NOMO-1 treated with dmso at 0.1 percent for 144 hours (cell line): ENCODE measurements around the gene HMGB2.

Experiments
- DNase-seq: peaks from one replicate; lab custom pipeline; 2025; ENCODE audit not compliant: unreplicated experiment; lab: John Stamatoyannopoulos, UW

The HMGB2 gene

GRCh38 chr4:173334891-173335752, 964 bp upstream of the HMGB2 start:
- peak; percentile 58 for DNase-seq

GRCh38 chr4:173333658-173334084, 487 bp downstream of the HMGB2 start:
- no peak for DNase-seq

GRCh38 chr4:173332963-173333657, 1.0 kb downstream of the HMGB2 start:
- DNase-seq: no peak

- peak; percentile 28 for DNase-seq
Observed at GRCh38 chr4:173332021-173332487, 2.1 kb downstream of the HMGB2 start.

- DNase-seq: no peak
Observed at GRCh38 chr4:173330590-173330989, 3.6 kb downstream of the HMGB2 start.

GRCh38 chr4:173328236-173328901, 5.8 kb downstream of the HMGB2 start:
- DNase-seq: no peak

- no peak for DNase-seq
Observed at GRCh38 chr4:173325007-173325736, 9.0 kb downstream of the HMGB2 start.

- no peak for DNase-seq
Observed at GRCh38 chr4:173319696-173320095, 14.5 kb downstream of the HMGB2 start.

GRCh38 chr4:173318648-173319211, 15.4 kb downstream of the HMGB2 start:
- DNase-seq: no peak

GRCh38 chr4:173318240-173318639, 15.9 kb downstream of the HMGB2 start:
- no peak for DNase-seq

GRCh38 chr4:173317004-173317403, 17.2 kb downstream of the HMGB2 start:
- no peak for DNase-seq

GRCh38 chr4:173316060-173316459, 18.1 kb downstream of the HMGB2 start:
- no peak for DNase-seq

GRCh38 chr4:173314715-173315114, 19.4 kb downstream of the HMGB2 start:
- no peak for DNase-seq

GRCh38 chr4:173311368-173311767, 22.8 kb downstream of the HMGB2 start:
- no peak for DNase-seq

- DNase-seq: no peak
Observed at GRCh38 chr4:173307778-173308177, 26.4 kb downstream of the HMGB2 start.

GRCh38 chr4:173301518-173302201, 32.5 kb downstream of the HMGB2 start:
- DNase-seq: no peak

- no peak for DNase-seq
Observed at GRCh38 chr4:173294444-173294843, 39.7 kb downstream of the HMGB2 start.

- no peak for DNase-seq
Observed at GRCh38 chr4:173293663-173294062, 40.5 kb downstream of the HMGB2 start.

- no peak for DNase-seq
Observed at GRCh38 chr4:173291899-173292298, 42.3 kb downstream of the HMGB2 start.

- no peak for DNase-seq
Observed at GRCh38 chr4:173289353-173289727, 44.8 kb downstream of the HMGB2 start.
